MM.1S (cell line): ENCODE data around the gene DSC1.

Source experiments
- DNase-seq: peaks from one replicate; pipeline ENCODE4 v3.0.0-alpha.2; 2015
- H2AFZ ChIP-seq: fragments of 300-600 bp; sonication (generic); 2 replicates; pipeline ENCODE4 v1.6.0; 2016; ENCODE audit warnings: antibody characterized with exemption, low read length
- H3F3A ChIP-seq: fragments of 300-600 bp; sonication (generic); 2 replicates; pipeline ENCODE4 v1.6.1; 2016; ENCODE audit warnings: mild to moderate bottlenecking, antibody characterized with exemption, low read length, moderate library complexity, mixed read lengths; ENCODE audit not compliant: insufficient read depth
- H3K27ac ChIP-seq: fragments of 300-600 bp; sonication (generic); 2 replicates; pipeline ENCODE4 v1.5.1; 2016; ENCODE audit warnings: mild to moderate bottlenecking, low read length
- H3K27me3 ChIP-seq: fragments of 300-600 bp; sonication (generic); replicated peaks from 2 replicates; pipeline ENCODE4 v1.6.0; 2016; ENCODE audit warnings: low read length; ENCODE audit not compliant: insufficient read depth
- H3K36me3 ChIP-seq: fragments of 300-600 bp; sonication (generic); replicated peaks from 2 replicates; pipeline ENCODE4 v1.6.1; 2016; ENCODE audit warnings: mild to moderate bottlenecking, low read length, mixed read lengths; ENCODE audit not compliant: insufficient read depth
- H3K4me1 ChIP-seq: fragments of 300-600 bp; sonication (generic); 2 replicates; pipeline ENCODE4 v1.6.1; 2016; ENCODE audit warnings: low read length, mixed read lengths
- H3K4me2 ChIP-seq: fragments of 300-600 bp; sonication (generic); 2 replicates; pipeline ENCODE4 v1.6.0; 2016; ENCODE audit warnings: low read depth, low read length
- H3K4me3 ChIP-seq: fragments of 300-600 bp; sonication (generic); 2 replicates; pipeline ENCODE4 v1.5.1; 2016; ENCODE audit warnings: low read length, mixed read lengths
- H3K79me2 ChIP-seq: fragments of 300-600 bp; sonication (generic); 2 replicates; pipeline ENCODE4 v1.6.1; 2016; ENCODE audit warnings: mixed run types, low read length, mixed read lengths
- H3K9ac ChIP-seq: fragments of 300-600 bp; sonication (generic); 2 replicates; pipeline ENCODE4 v1.6.1; 2016; ENCODE audit warnings: low read length, mixed read lengths
- H3K9me2 ChIP-seq: fragments of 300-600 bp; sonication (generic); replicated peaks from 2 replicates; pipeline ENCODE4 v1.6.1; 2016; ENCODE audit warnings: mild to moderate bottlenecking, low read length, mixed read lengths; ENCODE audit not compliant: insufficient read depth
- H3K9me3 ChIP-seq: fragments of 300-600 bp; sonication (generic); replicated peaks from 2 replicates; pipeline ENCODE4 v1.6.1; 2016; ENCODE audit warnings: mild to moderate bottlenecking, low read length, mixed read lengths; ENCODE audit not compliant: insufficient read depth
- H4K20me1 ChIP-seq: fragments of 300-600 bp; sonication (generic); 2 replicates; pipeline ENCODE4 v1.6.1; 2016; ENCODE audit warnings: mild to moderate bottlenecking, low read length, moderate library complexity, mixed read lengths; ENCODE audit not compliant: insufficient read depth
- CTCF ChIP-seq: fragments of 300-600 bp; sonication (generic); IDR thresholded peaks from 2 replicates; pipeline ENCODE4 v1.5.1; 2016; ENCODE audit warnings: antibody characterized with exemption, low read length, mixed read lengths
- EZH2 ChIP-seq: fragments of 300-600 bp; sonication (generic); optimal IDR thresholded peaks from 2 replicates; pipeline ENCODE3; 2017; ENCODE audit warnings: low read depth, mild to moderate bottlenecking, antibody characterized with exemption, low read length, mixed read lengths
- EZH2phosphoT487 ChIP-seq: fragments of 300-600 bp; sonication (generic); IDR thresholded peaks from 2 replicates; pipeline ENCODE4 v1.6.1; 2018; ENCODE audit warnings: antibody characterized with exemption, low read length

The DSC1 gene

GRCh38 chr18:31205273-31205672 lies 42.6 kb upstream of the DSC1 start:
- H3K27me3 ChIP-seq: no peaks in the 10 kb centered on the region
- no peak overlapping the region for H3K27ac ChIP-seq
- H2AFZ ChIP-seq: no peak overlapping the region
- no peaks in the 10 kb centered on the region for H3K9me3 ChIP-seq
- H3K4me2 ChIP-seq: no peak overlapping the region
- H4K20me1 ChIP-seq: no peaks in the 10 kb centered on the region
- no peaks in the 10 kb centered on the region for H3K9me2 ChIP-seq
- H3K4me1 ChIP-seq: no peaks in the 10 kb centered on the region
- no peak overlapping the region for H3K4me3 ChIP-seq
- TF ChIP-seq EZH2 (no peak), CTCF (no peak), EZH2phosphoT487 (no peak)
- no peak for DNase-seq
- no peaks in the 10 kb centered on the region for H3K79me2 ChIP-seq
- H3K36me3 ChIP-seq: no peaks in the 10 kb centered on the region
- no peak overlapping the region for H3K9ac ChIP-seq
- H3F3A ChIP-seq: no peaks in the 10 kb centered on the region

GRCh38 chr18:31204833-31205232 lies 42.2 kb upstream of the DSC1 start:
- H3K4me1 ChIP-seq: no peaks in the 10 kb centered on the region
- no peak overlapping the region for H3K27ac ChIP-seq
- H3K79me2 ChIP-seq: no peaks in the 10 kb centered on the region
- no peak overlapping the region for H3K4me3 ChIP-seq
- TF ChIP-seq EZH2phosphoT487 (no peak), EZH2 (no peak), CTCF (no peak)
- H3K9me2 ChIP-seq: no peaks in the 10 kb centered on the region
- no peaks in the 10 kb centered on the region for H3F3A ChIP-seq
- no peaks in the 10 kb centered on the region for H3K36me3 ChIP-seq
- no peaks in the 10 kb centered on the region for H4K20me1 ChIP-seq
- DNase-seq: no peak
- no peak overlapping the region for H3K9ac ChIP-seq
- no peaks in the 10 kb centered on the region for H3K9me3 ChIP-seq
- H2AFZ ChIP-seq: no peak overlapping the region
- no peak overlapping the region for H3K4me2 ChIP-seq
- no peaks in the 10 kb centered on the region for H3K27me3 ChIP-seq

GRCh38 chr18:31204166-31204565 lies 41.5 kb upstream of the DSC1 start:
- no peaks in the 10 kb centered on the region for H3K36me3 ChIP-seq
- H3K4me3 ChIP-seq: no peak overlapping the region

More at GRCh38 chr18:31204166-31204565, 41.5 kb upstream of the DSC1 start:
- DNase-seq: no peak
- Histone ChIP-seq H3F3A (no peaks in the 10 kb centered on the region), H3K9me3 (no peaks in the 10 kb centered on the region), H3K4me2 (no peak overlapping the region), H3K4me1 (no peaks in the 10 kb centered on the region), H3K27ac (no peak overlapping the region), H3K9ac (no peak overlapping the region), H3K27me3 (no peaks in the 10 kb centered on the region), H3K79me2 (no peaks in the 10 kb centered on the region), H2AFZ (no peak overlapping the region), H4K20me1 (no peaks in the 10 kb centered on the region), H3K9me2 (no peaks in the 10 kb centered on the region)
- TF ChIP-seq EZH2 (no peak), CTCF (no peak), EZH2phosphoT487 (no peak)
